ENCODE data around the gene TP53I3.
A peak's percentile ranks its signal among the peaks of the same experiment; 100 is the strongest.
"Not testable (repeated sequence)": the region's sequence is repeated elsewhere in the genome, so short reads cannot be mapped to it uniquely, and the experiment has no call there.

TP53I3 gene

GRCh38 chr2:24095171-24095677 lies 10.6 kb upstream of the TP53I3 start:
- DNase-seq, result not testable (repeated sequence)

GRCh38 chr2:24093270-24093669 lies 8.6 kb upstream of the TP53I3 start:
- not testable (repeated sequence) for DNase-seq

- no peak for DNase-seq
These were observed 4.3 kb upstream of the TP53I3 start for GRCh38 chr2:24088821-24089359.

GRCh38 chr2:24087032-24087431 lies 2.4 kb upstream of the TP53I3 start:
- no peak for DNase-seq

GRCh38 chr2:24086241-24086640 lies 1.6 kb upstream of the TP53I3 start:
- no peak for DNase-seq

- DNase-seq, result no peak
These were observed 511 bp upstream of the TP53I3 start for GRCh38 chr2:24085200-24085489.

- DNase-seq, result peak; percentile 80
These were observed 858 bp downstream of the TP53I3 start for GRCh38 chr2:24083567-24084385.

GRCh38 chr2:24082787-24083566 lies 1.7 kb downstream of the TP53I3 start:
- DNase-seq, result no peak

- DNase-seq, result no peak
These were observed 3.9 kb downstream of the TP53I3 start for GRCh38 chr2:24080701-24081100.

- no peak for DNase-seq
These were observed 6.8 kb downstream of the TP53I3 start for GRCh38 chr2:24077879-24078278.

- no peak for DNase-seq
These were observed 7.1 kb downstream of the TP53I3 start for GRCh38 chr2:24077535-24077877.

GRCh38 chr2:24076849-24077534 lies 7.6 kb downstream of the TP53I3 start:
- peak; percentile 37 for DNase-seq

- peak; percentile 98 for DNase-seq
These were observed 8.5 kb downstream of the TP53I3 start, which contains the start of gene SF3B6 for GRCh38 chr2:24075915-24076848. Gene SF3B6 (minus strand): TSS chr2:24076326. CDS start chr2:24076229, 97 bp downstream.

GRCh38 chr2:24075259-24075658 lies 9.4 kb downstream of the TP53I3 start:
- DNase-seq, result no peak

- no peak for DNase-seq
These were observed 10.8 kb downstream of the TP53I3 start for GRCh38 chr2:24073816-24074215.

GRCh38 chr2:24072259-24072658 lies 12.4 kb downstream of the TP53I3 start:
- no peak for DNase-seq

- DNase-seq, result no peak
These were observed 19.3 kb downstream of the TP53I3 start for GRCh38 chr2:24065341-24065740.

- no peak for DNase-seq
These were observed 25.9 kb downstream of the TP53I3 start for GRCh38 chr2:24058564-24059271.

- DNase-seq, result no peak
These were observed 28.9 kb downstream of the TP53I3 start for GRCh38 chr2:24055750-24056149.

GRCh38 chr2:24054366-24055010 lies 30.1 kb downstream of the TP53I3 start:
- DNase-seq, result no peak

GRCh38 chr2:24052951-24053350 lies 31.7 kb downstream of the TP53I3 start:
- DNase-seq, result no peak
